ENCODE data around the gene LRRC25.

The LRRC25 gene

GRCh38 chr19:18435842-18436670 lies 38.6 kb upstream of the LRRC25 start:
- DNase-seq, result no peak

GRCh38 chr19:18435178-18435841 lies 37.9 kb upstream of the LRRC25 start:
- DNase-seq, result no peak

- peak; percentile 64 for DNase-seq
Measured at GRCh38 chr19:18434411-18435175, 37.2 kb upstream of the LRRC25 start.

- no peak for DNase-seq
Measured at GRCh38 chr19:18433735-18434398, 36.4 kb upstream of the LRRC25 start.

- peak; percentile 66 for DNase-seq
Measured at GRCh38 chr19:18433015-18433691, 35.7 kb upstream of the LRRC25 start.

- no peak for DNase-seq
Measured at GRCh38 chr19:18432275-18433014, 35.0 kb upstream of the LRRC25 start.

- DNase-seq, result no peak
Measured at GRCh38 chr19:18431351-18432197, 34.2 kb upstream of the LRRC25 start.

GRCh38 chr19:18430417-18431144 lies 33.2 kb upstream of the LRRC25 start:
- DNase-seq, result no peak

GRCh38 chr19:18429717-18430416 lies 32.4 kb upstream of the LRRC25 start:
- no peak for DNase-seq

GRCh38 chr19:18428787-18429674 lies 31.6 kb upstream of the LRRC25 start:
- peak; percentile 95 for DNase-seq

- DNase-seq, result no peak
Measured at GRCh38 chr19:18428173-18428786, 30.9 kb upstream of the LRRC25 start.

GRCh38 chr19:18427743-18428113 lies 30.3 kb upstream of the LRRC25 start:
- no peak for DNase-seq

- DNase-seq, result no peak
Measured at GRCh38 chr19:18427080-18427742, 29.8 kb upstream of the LRRC25 start.

- DNase-seq, result no peak
Measured at GRCh38 chr19:18426416-18426767, 29.0 kb upstream of the LRRC25 start.

- DNase-seq, result no peak
Measured at GRCh38 chr19:18425515-18426415, 28.3 kb upstream of the LRRC25 start.

- DNase-seq, result no peak
Measured at GRCh38 chr19:18424890-18425514, 27.6 kb upstream of the LRRC25 start.

All from hematopoietic multipotent progenitor cell treated with erythropoietin and hydrocortisone succinate and interleukin-3 and kit ligand, for 4 days (in vitro differentiated cells).